MM.1S (cell line): Measurements from ENCODE around the gene PIP.
"Not testable (repeated sequence)": the region's sequence is repeated elsewhere in the genome, so short reads cannot be mapped to it uniquely, and the experiment has no call there.

Experiments used
- CTCF ChIP-seq: fragments of 300-600 bp; sonication (generic); IDR thresholded peaks from 2 replicates; pipeline ENCODE4 v1.5.1; 2016; ENCODE audit warnings: antibody characterized with exemption, low read length, mixed read lengths
- EZH2 ChIP-seq: fragments of 300-600 bp; sonication (generic); optimal IDR thresholded peaks from 2 replicates; pipeline ENCODE3; 2017; ENCODE audit warnings: low read depth, mild to moderate bottlenecking, antibody characterized with exemption, low read length, mixed read lengths

- not testable (repeated sequence) for TF ChIP-seq EZH2, CTCF
Measured at GRCh38 chr7:143150696-143151095, 18.8 kb downstream of the PIP start.
